Measurements from ENCODE around the gene ID2. TPM values are rescaled to one million over a fixed set of nuclear protein-coding genes. Genes with fewer than 3 reads are reported as not detected.

The ID2 gene
- total RNA-seq, 1 donor from 2014 or later = 378 TPM

- no peak for DNase-seq (ENCODE audit: extremely low spot score in 2 of 2)
- peaks cover 20% of the 10 kb centered on the region for H3K4me1 ChIP-seq
- H3K27me3 ChIP-seq = no peaks in the 10 kb centered on the region
- no peaks in the 10 kb centered on the region for H3K36me3 ChIP-seq
- no peak overlapping the region for H3K4me3 ChIP-seq
- intact Hi-C loops (cut with DNase I) = no loop called here
- peak overlapping the region; percentile 65 for H3K27ac ChIP-seq
- no peak for TF ChIP-seq POLR2AphosphoS5 (IDR thresholded peaks at IDR 0.05; ENCODE audit: insufficient read depth in 1 of 2, low read depth in 1 of 2)
- no peak for TF ChIP-seq POLR2A (IDR thresholded peaks at IDR 0.05)
- TF ChIP-seq CTCF (IDR thresholded peaks at IDR 0.05) = no peak
- H3K9me3 ChIP-seq = no peaks in the 10 kb centered on the region
These were observed 20.1 kb upstream of the ID2 start for GRCh38 chr2:8661736-8662135.

- peaks cover 20% of the 10 kb centered on the region for H3K4me1 ChIP-seq
- no peaks in the 10 kb centered on the region for H3K27me3 ChIP-seq
- intact Hi-C loops (cut with DNase I) = no loop called here
- H3K4me3 ChIP-seq = no peak overlapping the region
- DNase-seq (ENCODE audit: extremely low spot score in 2 of 2) = no peak
- TF ChIP-seq POLR2A (IDR thresholded peaks at IDR 0.05) (no peak), CTCF (IDR thresholded peaks at IDR 0.05) (no peak), POLR2AphosphoS5 (IDR thresholded peaks at IDR 0.05; ENCODE audit: insufficient read depth in 1 of 2, low read depth in 1 of 2) (no peak)
- no peaks in the 10 kb centered on the region for H3K9me3 ChIP-seq
- H3K36me3 ChIP-seq = no peaks in the 10 kb centered on the region
- peak overlapping the region; percentile 65 for H3K27ac ChIP-seq
These were observed 19.5 kb upstream of the ID2 start for GRCh38 chr2:8662239-8662879.

- H3K4me1 ChIP-seq = peaks cover 22% of the 10 kb centered on the region
- no peaks in the 10 kb centered on the region for H3K9me3 ChIP-seq
- no peaks in the 10 kb centered on the region for H3K27me3 ChIP-seq
- no peak overlapping the region for H3K4me3 ChIP-seq
- TF ChIP-seq CTCF (IDR thresholded peaks at IDR 0.05) (no peak), POLR2AphosphoS5 (IDR thresholded peaks at IDR 0.05; ENCODE audit: insufficient read depth in 1 of 2, low read depth in 1 of 2) (no peak), POLR2A (IDR thresholded peaks at IDR 0.05) (no peak)
- no peak for DNase-seq (ENCODE audit: extremely low spot score in 2 of 2)
- no peak overlapping the region for H3K27ac ChIP-seq
- no peaks in the 10 kb centered on the region for H3K36me3 ChIP-seq
- intact Hi-C loops (cut with DNase I) = no loop called here
These were observed 17.9 kb upstream of the ID2 start for GRCh38 chr2:8663997-8664396.

GRCh38 chr2:8666581-8666980 lies 15.3 kb upstream of the ID2 start:
- TF ChIP-seq POLR2A (IDR thresholded peaks at IDR 0.05) (no peak), POLR2AphosphoS5 (IDR thresholded peaks at IDR 0.05; ENCODE audit: insufficient read depth in 1 of 2, low read depth in 1 of 2) (no peak), CTCF (IDR thresholded peaks at IDR 0.05) (no peak)
- no peaks in the 10 kb centered on the region for H3K27me3 ChIP-seq
- H3K4me1 ChIP-seq = peaks cover 21% of the 10 kb centered on the region
- peak in 1 of 2 donors; percentile 40 for DNase-seq (ENCODE audit: extremely low spot score in 2 of 2)
- no peak overlapping the region for H3K27ac ChIP-seq
- H3K36me3 ChIP-seq = no peaks in the 10 kb centered on the region
- no peak overlapping the region for H3K4me3 ChIP-seq
- H3K9me3 ChIP-seq = no peaks in the 10 kb centered on the region
- intact Hi-C loops (cut with DNase I) = no loop called here

GRCh38 chr2:8667896-8668512 lies 13.9 kb upstream of the ID2 start:
- intact Hi-C loops (cut with DNase I) = no loop called here
- peak in 1 of 2 donors; percentile 3 for DNase-seq (ENCODE audit: extremely low spot score in 2 of 2)
- H3K4me1 ChIP-seq = peaks cover 8% of the 10 kb centered on the region
- no peak overlapping the region for H3K4me3 ChIP-seq
- no peaks in the 10 kb centered on the region for H3K36me3 ChIP-seq
- no peaks in the 10 kb centered on the region for H3K27me3 ChIP-seq
- TF ChIP-seq POLR2AphosphoS5 (IDR thresholded peaks at IDR 0.05; ENCODE audit: insufficient read depth in 1 of 2, low read depth in 1 of 2) (no peak), POLR2A (IDR thresholded peaks at IDR 0.05) (no peak), CTCF (IDR thresholded peaks at IDR 0.05) (no peak)
- no peaks in the 10 kb centered on the region for H3K9me3 ChIP-seq
- no peak overlapping the region for H3K27ac ChIP-seq
